Rectal smooth muscle tissue (tissue), 1 donor: ENCODE measurements around the gene SYTL3.

ENCODE experiments used
- H3K27ac ChIP-seq: one replicate; pipeline ENCODE4 v1.7.0; 2013; ENCODE audit warnings: low read depth, low read length, inconsistent platforms
- H3K27me3 ChIP-seq: one replicate; pipeline ENCODE4 v1.7.0; 2013; ENCODE audit warnings: low read length; ENCODE audit not compliant: control insufficient read depth, insufficient read depth
- H3K36me3 ChIP-seq: one replicate; pipeline ENCODE4 v1.7.0; 2013; ENCODE audit warnings: low read length; ENCODE audit not compliant: control insufficient read depth, insufficient read depth
- H3K4me1 ChIP-seq: one replicate; pipeline ENCODE4 v1.7.0; 2013; ENCODE audit warnings: low read length; ENCODE audit not compliant: control insufficient read depth, insufficient read depth
- H3K4me3 ChIP-seq: one replicate; pipeline ENCODE4 v1.7.0; 2013; ENCODE audit warnings: low read length
- H3K9ac ChIP-seq: one replicate; pipeline ENCODE4 v1.7.0; 2013; ENCODE audit warnings: low read length

Gene SYTL3

GRCh38 chr6:158769771-158770432 is 120.0 kb downstream of the SYTL3 start:
- Histone ChIP-seq H3K4me1 (no peaks in the 10 kb centered on the region), H3K4me3 (no peak overlapping the region), H3K27ac (no peak overlapping the region), H3K9ac (no peak overlapping the region), H3K27me3 (no peaks in the 10 kb centered on the region), H3K36me3 (peaks cover 65% of the 10 kb centered on the region)

- Histone ChIP-seq H3K4me3 (no peak overlapping the region), H3K27ac (no peak overlapping the region), H3K27me3 (no peaks in the 10 kb centered on the region), H3K4me1 (no peaks in the 10 kb centered on the region), H3K36me3 (peaks cover 62% of the 10 kb centered on the region), H3K9ac (no peak overlapping the region)
These were observed 120.9 kb downstream of the SYTL3 start for GRCh38 chr6:158770533-158771330.

- H3K4me1 ChIP-seq: no peaks in the 10 kb centered on the region
- H3K27ac ChIP-seq: no peak overlapping the region
- H3K36me3 ChIP-seq: peaks cover 63% of the 10 kb centered on the region
- no peak overlapping the region for H3K4me3 ChIP-seq
- H3K27me3 ChIP-seq: no peaks in the 10 kb centered on the region
- no peak overlapping the region for H3K9ac ChIP-seq
These were observed 121.7 kb downstream of the SYTL3 start for GRCh38 chr6:158771399-158772152.

GRCh38 chr6:158772172-158772571 is 122.3 kb downstream of the SYTL3 start:
- H3K27me3 ChIP-seq: no peaks in the 10 kb centered on the region
- no peak overlapping the region for H3K4me3 ChIP-seq
- no peaks in the 10 kb centered on the region for H3K4me1 ChIP-seq
- peaks cover 58% of the 10 kb centered on the region for H3K36me3 ChIP-seq
- no peak overlapping the region for H3K9ac ChIP-seq
- no peak overlapping the region for H3K27ac ChIP-seq

- Histone ChIP-seq H3K9ac (no peak overlapping the region), H3K27ac (no peak overlapping the region), H3K4me1 (no peaks in the 10 kb centered on the region), H3K36me3 (peaks cover 57% of the 10 kb centered on the region), H3K27me3 (no peaks in the 10 kb centered on the region), H3K4me3 (no peak overlapping the region)
These were observed 123.1 kb downstream of the SYTL3 start for GRCh38 chr6:158772851-158773371.

GRCh38 chr6:158773581-158774449 is 124.0 kb downstream of the SYTL3 start:
- H3K27me3 ChIP-seq: no peaks in the 10 kb centered on the region
- H3K27ac ChIP-seq: no peak overlapping the region
- H3K4me3 ChIP-seq: no peak overlapping the region
- no peak overlapping the region for H3K9ac ChIP-seq
- H3K4me1 ChIP-seq: no peaks in the 10 kb centered on the region
- peaks cover 51% of the 10 kb centered on the region for H3K36me3 ChIP-seq

- H3K4me3 ChIP-seq: no peak overlapping the region
- peaks cover 42% of the 10 kb centered on the region for H3K36me3 ChIP-seq
- H3K27ac ChIP-seq: no peak overlapping the region
- H3K4me1 ChIP-seq: no peaks in the 10 kb centered on the region
- H3K27me3 ChIP-seq: no peaks in the 10 kb centered on the region
- H3K9ac ChIP-seq: no peak overlapping the region
These were observed 125.0 kb downstream of the SYTL3 start for GRCh38 chr6:158774717-158775449.

GRCh38 chr6:158775832-158776231 is 126.0 kb downstream of the SYTL3 start:
- H3K9ac ChIP-seq: no peak overlapping the region
- no peaks in the 10 kb centered on the region for H3K27me3 ChIP-seq
- H3K4me3 ChIP-seq: no peak overlapping the region
- H3K4me1 ChIP-seq: no peaks in the 10 kb centered on the region
- H3K36me3 ChIP-seq: peaks cover 38% of the 10 kb centered on the region
- no peak overlapping the region for H3K27ac ChIP-seq

GRCh38 chr6:158776737-158777136 is 126.9 kb downstream of the SYTL3 start:
- Histone ChIP-seq H3K27me3 (no peaks in the 10 kb centered on the region), H3K4me1 (no peaks in the 10 kb centered on the region), H3K4me3 (no peak overlapping the region), H3K9ac (no peak overlapping the region), H3K27ac (no peak overlapping the region), H3K36me3 (peaks cover 36% of the 10 kb centered on the region)

- Histone ChIP-seq H3K4me3 (no peak overlapping the region), H3K36me3 (peaks cover 36% of the 10 kb centered on the region), H3K27ac (no peak overlapping the region), H3K9ac (no peak overlapping the region), H3K27me3 (no peaks in the 10 kb centered on the region), H3K4me1 (no peaks in the 10 kb centered on the region)
These were observed 127.7 kb downstream of the SYTL3 start for GRCh38 chr6:158777510-158777909.

- H3K27ac ChIP-seq: no peak overlapping the region
- no peaks in the 10 kb centered on the region for H3K4me1 ChIP-seq
- H3K4me3 ChIP-seq: no peak overlapping the region
- H3K9ac ChIP-seq: no peak overlapping the region
- H3K27me3 ChIP-seq: no peaks in the 10 kb centered on the region
- H3K36me3 ChIP-seq: peaks cover 42% of the 10 kb centered on the region
These were observed 128.2 kb downstream of the SYTL3 start for GRCh38 chr6:158778005-158778527.
